HG02981 (cell line): ENCODE data around the gene RAD54L2.
"Not testable (repeated sequence)": the region's sequence is repeated elsewhere in the genome, so short reads cannot be mapped to it uniquely, and the experiment has no call there.

Source experiments
- ATAC-seq: cut with Tn5 transposase; IDR thresholded peaks from one replicate; pipeline ENCODE4 v1.9.1; 2021; ENCODE audit warnings: mild to moderate bottlenecking, moderate library complexity; ENCODE audit not compliant: unreplicated experiment

The RAD54L2 gene, protein sequence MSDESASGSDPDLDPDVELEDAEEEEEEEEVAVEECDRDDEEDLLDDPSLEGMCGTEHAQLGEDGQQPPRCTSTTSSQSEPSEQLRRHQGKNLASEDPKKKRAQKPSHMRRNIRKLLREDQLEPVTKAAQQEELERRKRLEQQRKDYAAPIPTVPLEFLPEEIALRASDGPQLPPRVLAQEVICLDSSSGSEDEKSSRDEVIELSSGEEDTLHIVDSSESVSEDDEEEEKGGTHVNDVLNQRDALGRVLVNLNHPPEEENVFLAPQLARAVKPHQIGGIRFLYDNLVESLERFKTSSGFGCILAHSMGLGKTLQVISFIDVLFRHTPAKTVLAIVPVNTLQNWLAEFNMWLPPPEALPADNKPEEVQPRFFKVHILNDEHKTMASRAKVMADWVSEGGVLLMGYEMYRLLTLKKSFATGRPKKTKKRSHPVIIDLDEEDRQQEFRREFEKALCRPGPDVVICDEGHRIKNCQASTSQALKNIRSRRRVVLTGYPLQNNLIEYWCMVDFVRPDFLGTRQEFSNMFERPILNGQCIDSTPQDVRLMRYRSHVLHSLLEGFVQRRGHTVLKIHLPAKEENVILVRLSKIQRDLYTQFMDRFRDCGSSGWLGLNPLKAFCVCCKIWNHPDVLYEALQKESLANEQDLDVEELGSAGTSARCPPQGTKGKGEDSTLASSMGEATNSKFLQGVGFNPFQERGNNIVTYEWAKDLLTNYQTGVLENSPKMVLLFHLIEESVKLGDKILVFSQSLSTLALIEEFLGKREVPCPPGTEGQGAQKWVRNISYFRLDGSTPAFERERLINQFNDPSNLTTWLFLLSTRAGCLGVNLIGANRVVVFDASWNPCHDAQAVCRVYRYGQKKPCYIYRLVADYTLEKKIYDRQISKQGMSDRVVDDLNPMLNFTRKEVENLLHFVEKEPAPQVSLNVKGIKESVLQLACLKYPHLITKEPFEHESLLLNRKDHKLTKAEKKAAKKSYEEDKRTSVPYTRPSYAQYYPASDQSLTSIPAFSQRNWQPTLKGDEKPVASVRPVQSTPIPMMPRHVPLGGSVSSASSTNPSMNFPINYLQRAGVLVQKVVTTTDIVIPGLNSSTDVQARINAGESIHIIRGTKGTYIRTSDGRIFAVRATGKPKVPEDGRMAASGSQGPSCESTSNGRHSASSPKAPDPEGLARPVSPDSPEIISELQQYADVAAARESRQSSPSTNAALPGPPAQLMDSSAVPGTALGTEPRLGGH (N-terminal part only)

GRCh38 chr3:51538459-51539290 is at the start of gene RAD54L2:
Gene RAD54L2, plus strand, starts transcription at chr3:51538719. Its CDS starts 51,702 bp downstream, at chr3:51590421.
- peak; percentile 77 for ATAC-seq

GRCh38 chr3:51498876-51499738 is 39.4 kb upstream of the RAD54L2 start:
- peak; percentile 55 for ATAC-seq

GRCh38 chr3:51500632-51501131 is 37.8 kb upstream of the RAD54L2 start:
- ATAC-seq, result no peak

GRCh38 chr3:51501833-51502561 is 36.5 kb upstream of the RAD54L2 start:
- no peak for ATAC-seq

GRCh38 chr3:51502562-51502910 is 36.0 kb upstream of the RAD54L2 start:
- no peak for ATAC-seq

- ATAC-seq, result no peak
Measured at GRCh38 chr3:51503007-51503406, 35.5 kb upstream of the RAD54L2 start.

DNA sequence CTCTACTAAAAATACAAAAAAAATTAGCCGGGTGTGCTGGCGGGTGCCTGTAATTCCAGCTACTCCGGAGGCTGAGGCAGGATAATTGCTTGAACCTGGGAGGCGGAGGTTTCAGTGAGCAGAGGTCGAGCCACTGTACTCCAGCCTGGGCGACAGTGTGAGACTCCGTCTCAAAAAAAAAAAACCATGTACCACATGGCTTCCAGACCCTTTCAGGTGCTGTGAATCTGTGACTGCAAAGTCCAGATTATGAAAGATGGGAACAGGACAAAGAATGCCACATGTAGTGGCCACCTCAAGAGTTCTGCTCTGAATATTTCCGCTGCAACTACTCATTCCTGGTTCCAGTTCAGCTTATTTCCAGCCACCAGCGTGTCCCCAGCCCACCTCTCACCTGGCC is 30.3 kb upstream of the RAD54L2 start:
- ATAC-seq, result no peak

DNA sequence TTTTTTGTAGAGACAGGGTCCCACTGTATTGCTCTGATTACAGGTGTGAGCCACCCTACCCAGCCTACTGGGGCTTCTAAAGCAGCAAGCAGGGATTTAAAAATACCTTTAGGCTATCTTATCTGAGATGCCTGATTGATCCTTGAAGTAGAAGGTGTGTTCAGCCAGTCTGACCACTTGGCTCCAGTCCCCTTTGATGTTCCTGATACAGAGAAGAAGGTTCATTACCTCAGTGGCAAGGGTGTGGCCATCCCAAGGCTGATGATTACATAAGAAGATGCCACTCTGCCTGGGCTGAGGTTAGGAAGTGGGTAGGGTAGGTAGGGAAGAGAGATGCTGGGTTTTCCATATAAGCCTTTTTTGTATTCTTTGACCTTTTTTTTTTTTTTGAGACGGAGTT is 27.5 kb upstream of the RAD54L2 start:
- no peak for ATAC-seq

DNA sequence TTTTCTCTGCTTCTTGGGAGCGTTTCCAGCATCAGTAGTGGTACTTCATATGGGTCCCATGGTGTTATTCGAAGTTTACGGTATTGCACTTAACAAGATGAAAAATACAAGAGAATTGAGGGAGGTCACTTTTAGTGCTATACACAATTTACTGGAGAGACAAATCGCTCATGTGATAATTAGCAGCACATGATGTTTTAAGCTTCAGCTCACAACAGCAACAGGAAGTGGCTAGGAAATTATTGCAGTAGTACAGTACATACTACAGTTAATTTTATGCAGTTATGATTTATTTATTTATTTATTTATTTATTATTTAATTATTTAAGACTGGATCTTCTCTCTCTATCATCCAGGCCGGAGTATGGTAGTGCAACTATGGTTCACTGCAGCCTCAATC is 24.3 kb upstream of the RAD54L2 start:
- ATAC-seq, result no peak

GRCh38 chr3:51519848-51520247 is 18.7 kb upstream of the RAD54L2 start:
- no peak for ATAC-seq

DNA sequence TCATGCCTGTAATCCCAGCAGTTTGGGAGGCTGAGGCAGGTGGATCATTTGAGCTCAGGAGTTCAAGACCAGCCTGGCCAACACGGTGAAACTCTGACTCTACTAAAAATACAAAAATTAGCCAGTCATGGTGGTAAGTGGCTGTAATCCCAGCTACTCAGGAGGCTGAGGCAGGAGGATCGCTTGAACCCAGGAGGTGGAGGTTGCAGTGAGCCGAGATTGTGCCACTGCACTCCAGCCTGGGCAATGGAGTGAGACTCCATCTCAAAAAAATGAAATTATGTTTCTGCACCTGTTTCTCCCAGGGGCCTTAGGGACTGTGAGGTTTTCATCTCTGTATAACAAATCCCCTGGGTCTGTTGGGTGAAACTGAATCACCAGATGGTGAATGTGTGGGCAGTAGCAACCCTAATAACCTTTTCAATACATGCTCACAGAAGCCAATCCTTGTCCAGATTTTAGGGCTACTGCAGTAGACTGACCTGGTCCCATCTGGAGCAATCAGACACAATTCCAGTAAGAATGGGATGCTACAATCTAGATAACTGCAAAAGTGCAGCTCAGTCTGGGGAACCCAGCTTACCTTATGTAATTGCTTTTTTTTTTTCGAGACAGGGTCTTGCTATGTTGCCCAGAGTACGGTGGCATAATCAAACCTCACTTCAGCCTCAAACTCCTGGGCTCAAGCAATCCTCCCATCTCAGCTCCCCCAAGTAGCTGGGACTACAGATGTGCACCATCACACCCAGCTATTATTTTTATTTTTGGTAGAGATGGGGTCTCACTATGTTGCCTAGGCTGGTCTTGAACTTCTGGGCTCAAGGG is 17.4 kb upstream of the RAD54L2 start:
- ATAC-seq, result peak; percentile 83

DNA sequence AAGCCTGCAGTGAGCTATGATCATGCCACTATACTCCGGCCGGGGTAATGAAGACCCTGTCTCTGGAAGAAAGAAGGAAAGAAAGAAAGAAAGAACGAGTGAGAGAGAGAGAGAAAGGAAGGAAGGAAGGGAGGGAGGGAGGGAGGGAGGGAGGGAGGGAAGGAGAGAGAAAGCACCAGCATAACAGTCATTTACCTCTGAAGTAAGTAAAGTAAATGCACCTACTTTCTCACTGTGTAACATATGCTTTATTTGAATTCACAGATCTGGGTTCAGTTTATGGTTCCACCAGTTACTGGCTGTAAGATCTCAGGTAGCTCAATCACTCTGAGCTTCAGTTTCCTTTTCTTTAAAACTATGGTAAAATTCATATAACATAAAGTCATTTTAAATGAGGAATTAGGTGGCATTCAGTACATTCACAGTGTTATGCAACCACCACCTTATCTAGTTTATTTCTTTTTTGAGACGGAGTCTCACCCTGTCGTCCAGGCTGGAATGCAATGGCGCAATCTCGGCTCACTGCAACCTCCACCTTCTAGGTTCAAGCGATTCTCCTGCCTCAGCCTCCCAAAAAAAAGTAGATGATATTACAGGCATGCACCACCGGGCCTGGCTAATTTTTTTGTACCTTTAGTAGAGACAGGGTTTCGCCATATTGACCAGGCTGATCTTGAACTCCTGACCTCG is 16.1 kb upstream of the RAD54L2 start:
- ATAC-seq, result no peak

DNA sequence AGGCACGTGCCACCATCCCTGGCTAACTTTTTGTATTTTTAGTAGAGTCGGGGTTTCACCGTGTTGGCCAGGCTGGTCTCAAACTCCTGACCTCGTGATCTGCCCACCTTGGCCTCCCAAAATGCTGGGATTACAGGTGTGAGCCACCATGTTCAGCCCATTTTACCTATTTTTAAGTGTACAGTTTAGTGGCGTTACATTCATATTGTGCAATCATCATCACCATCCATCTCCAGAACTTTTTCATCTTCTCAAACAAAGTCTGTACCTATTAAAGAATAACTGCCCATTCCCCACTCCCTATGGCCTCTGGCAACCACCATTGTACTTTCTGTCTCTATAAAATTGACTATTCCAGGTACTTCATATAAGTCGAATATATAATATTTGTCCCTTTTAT is 13.6 kb upstream of the RAD54L2 start:
- not testable (repeated sequence) for ATAC-seq

DNA sequence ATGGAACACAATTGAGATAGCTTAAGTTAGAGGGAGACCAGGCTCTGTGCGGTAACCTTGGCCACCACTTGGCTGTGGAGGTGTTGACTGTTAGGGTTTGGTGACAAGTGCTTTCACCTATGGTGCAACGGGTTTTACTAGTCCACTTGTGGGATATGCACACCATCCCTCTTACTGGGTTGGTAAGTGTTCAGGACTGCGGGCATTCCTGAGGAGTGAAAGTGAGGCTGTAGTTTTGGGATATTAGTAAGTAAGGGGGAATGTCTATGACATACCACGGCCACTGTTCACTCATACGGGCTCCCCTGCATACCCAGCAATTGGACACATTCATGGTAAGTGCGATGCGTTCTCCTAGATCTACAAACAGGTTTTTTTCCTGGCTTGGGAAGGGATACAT is 8.0 kb upstream of the RAD54L2 start:
- no peak for ATAC-seq

DNA sequence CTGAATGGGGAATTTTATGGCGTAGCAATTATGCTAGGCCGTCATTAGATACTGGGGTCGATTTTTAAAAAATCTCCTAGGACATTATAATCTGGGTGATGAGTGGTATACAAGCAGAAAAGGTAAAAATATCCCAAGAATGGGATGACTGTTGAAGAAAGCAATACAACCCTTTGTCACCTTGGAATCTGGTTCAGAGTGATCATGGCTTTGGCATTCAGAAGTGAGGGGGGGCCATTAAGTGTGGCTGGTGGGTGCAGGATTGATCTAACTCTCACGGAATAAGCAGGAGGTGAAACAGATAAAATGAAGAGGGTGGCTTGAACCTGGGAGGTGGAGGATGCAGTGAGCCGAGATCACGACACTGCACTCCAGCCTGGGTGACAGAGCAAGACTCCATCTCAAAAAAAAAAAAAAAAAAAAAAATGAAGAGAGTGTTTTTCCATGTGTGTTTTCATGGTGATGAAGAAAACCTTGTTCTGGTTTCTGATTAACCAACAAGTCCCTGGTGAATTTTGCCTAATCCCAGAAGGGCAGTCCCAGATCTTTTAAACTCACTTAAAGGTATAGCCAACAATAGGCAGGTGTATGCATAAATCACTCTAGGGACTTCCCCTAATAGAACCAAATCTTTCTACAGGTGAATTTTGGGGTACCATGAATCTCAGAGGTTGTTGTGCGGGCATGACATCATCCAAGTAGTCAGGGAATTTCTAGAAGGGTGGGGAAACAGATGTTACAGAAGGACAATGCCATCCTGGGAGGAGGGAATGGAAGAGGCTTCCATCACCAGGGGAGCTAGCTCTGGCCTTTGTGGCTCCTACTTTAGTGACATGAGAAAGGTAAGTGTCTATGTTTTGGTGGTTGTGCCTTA is 3.1 kb upstream of the RAD54L2 start:
- no peak for ATAC-seq

- ATAC-seq, result not testable (repeated sequence)
Measured at GRCh38 chr3:51537631-51538030, 888 bp upstream of the RAD54L2 start.
